H1 (cell line): ENCODE measurements around the gene CAMK2D. TPM values are rescaled to one million over a fixed set of nuclear protein-coding genes. Genes with fewer than 3 reads are reported as not detected.

Experiments used
- CTCF ChIA-PET: fragments of 300-600 bp; sonication (Branson Sonifier 250); formaldehyde crosslinking; loops from one replicate; lab custom pipeline; 2021; ENCODE audit not compliant: partially characterized antibody; lab: Charles Lee
- POLR2A ChIA-PET: fragments of 300-600 bp; sonication (Branson Sonifier 250); formaldehyde crosslinking; loops from one replicate; lab custom pipeline; 2021; ENCODE audit warnings: inconsistent platforms; ENCODE audit not compliant: partially characterized antibody; lab: Charles Lee
- DNase-seq, 2 experiments: peaks; one replicate each; pipeline versions ENCODE4 v3.0.0 to v3.0.0-alpha.2; 2010 to 2022; ENCODE audit warnings: low spot score in 2 of 2, low read depth in 1 of 2, mixed read lengths in 1 of 2
- FAIRE-seq: peaks from 2 replicates; lab custom pipeline; 2011; peaks lifted over from hg19 to GRCh38; lab: Jason Lieb, UNC
- H2AFZ ChIP-seq: 2 replicates; pipeline ENCODE4 v1.8.1; 2012; ENCODE audit warnings: low read length, inconsistent platforms
- H2AK5ac ChIP-seq: 2 replicates; pipeline ENCODE4 v1.6.1; 2013; ENCODE audit warnings: low read depth, low read length
- H2BK120ac ChIP-seq: replicated peaks from 2 replicates; pipeline ENCODE3; 2013; ENCODE audit warnings: low read depth, low read length, inconsistent platforms
- H2BK12ac ChIP-seq: 2 replicates; pipeline ENCODE4 v1.6.1; 2013; ENCODE audit warnings: low read depth, low read length
- H2BK15ac ChIP-seq: 2 replicates; pipeline ENCODE4 v1.6.1; 2013; ENCODE audit warnings: low read length
- H2BK20ac ChIP-seq: 2 replicates; pipeline ENCODE4 v1.6.1; 2013; ENCODE audit warnings: low read length
- H2BK5ac ChIP-seq: 2 replicates; pipeline ENCODE4 v1.6.1; 2013; ENCODE audit warnings: low read depth, low read length
- H3K14ac ChIP-seq: 2 replicates; pipeline ENCODE4 v1.6.1; 2013; ENCODE audit warnings: inconsistent platforms; ENCODE audit not compliant: insufficient read length
- H3K18ac ChIP-seq: 2 replicates; pipeline ENCODE4 v1.6.1; 2013; ENCODE audit warnings: low read length; ENCODE audit errors: extremely low read depth
- H3K23ac ChIP-seq: 2 replicates; pipeline ENCODE4 v1.6.1; 2013; ENCODE audit warnings: inconsistent platforms; ENCODE audit not compliant: insufficient read length
- H3K23me2 ChIP-seq: 2 replicates; pipeline ENCODE4 v1.6.1; 2013; ENCODE audit warnings: low read depth, low read length
- H3K27ac ChIP-seq: 2 replicates; pipeline ENCODE4 v1.6.1; 2011; ENCODE audit warnings: low read depth, low read length, inconsistent platforms
- H3K27me3 ChIP-seq, 4 experiments: replicated peaks in 1 of 4; 1 replicate in 1 of 4; 2 replicates in 3 of 4; pipeline versions ENCODE4 v1.6.1 to v1.8.1; 2011 to 2013; ENCODE audit warnings: low read length in 3 of 4, mild to moderate bottlenecking in 3 of 4, inconsistent platforms in 2 of 4, mixed read lengths in 2 of 4, moderate library complexity in 1 of 4; ENCODE audit not compliant: control insufficient read depth in 3 of 4, insufficient read depth in 3 of 4; ENCODE audit errors: extremely low read depth in 1 of 4
- H3K36me3 ChIP-seq, 4 experiments: 2 replicates each; pipeline versions ENCODE4 v1.6.1 to v1.8.1; 2011 to 2013; ENCODE audit warnings: mild to moderate bottlenecking in 4 of 4, low read length in 3 of 4, moderate library complexity in 2 of 4, control low read depth in 1 of 4, inconsistent platforms in 1 of 4; ENCODE audit not compliant: insufficient read depth in 4 of 4, control insufficient read depth in 2 of 4
- H3K4ac ChIP-seq: replicated peaks from 2 replicates; pipeline ENCODE3; 2013; ENCODE audit warnings: low read length, low read depth, mixed read lengths, inconsistent platforms; ENCODE audit not compliant: insufficient read length
- H3K4me1 ChIP-seq, 4 experiments: replicated peaks in 1 of 4; 1 replicate in 1 of 4; 2 replicates in 3 of 4; pipeline versions ENCODE4 v1.6.1 to v1.8.1; 2011 to 2013; ENCODE audit warnings: low read length in 3 of 4, inconsistent platforms in 2 of 4, mixed read lengths in 1 of 4; ENCODE audit not compliant: insufficient read depth in 4 of 4, control insufficient read depth in 3 of 4
- H3K4me2 ChIP-seq, 2 experiments: 2 replicates each; pipeline versions ENCODE4 v1.6.1 to v1.8.1; 2011 to 2013; ENCODE audit warnings: low read depth in 2 of 2, low read length in 2 of 2, control low read depth in 1 of 2, inconsistent platforms in 1 of 2, mild to moderate bottlenecking in 1 of 2; ENCODE audit not compliant: insufficient read depth in 1 of 2
- H3K4me3 ChIP-seq, 4 experiments: fragments of 200-600, 300-600 bp in 1 of 4; sonication (generic), shearing (Covaris generic), sonication (Bioruptor Twin) in 1 of 4; 2 replicates each; pipeline versions ENCODE4 v1.5.1 to v1.8.1; 2011 to 2016; ENCODE audit warnings: low read length in 4 of 4, low read depth in 3 of 4, control low read depth in 2 of 4, inconsistent platforms in 2 of 4, mild to moderate bottlenecking in 2 of 4, mixed read lengths in 1 of 4, moderate library complexity in 1 of 4; ENCODE audit not compliant: insufficient read depth in 2 of 4; ENCODE audit errors: extremely low read depth in 1 of 4
- H3K56ac ChIP-seq: replicated peaks from 2 replicates; pipeline ENCODE3; 2013; ENCODE audit warnings: low read depth, mild to moderate bottlenecking, mixed read lengths, low read length, inconsistent platforms; ENCODE audit not compliant: insufficient read length
- H3K79me1 ChIP-seq: 2 replicates; pipeline ENCODE4 v1.6.1; 2013; ENCODE audit warnings: low read depth, low read length, control low read depth
- H3K79me2 ChIP-seq, 2 experiments: 2 replicates each; pipeline versions ENCODE4 v1.6.1 to v1.8.1; 2012 to 2013; ENCODE audit warnings: low read length in 2 of 2, mild to moderate bottlenecking in 2 of 2, inconsistent platforms in 1 of 2; ENCODE audit not compliant: insufficient read depth in 2 of 2, control insufficient read depth in 1 of 2
- H3K9ac ChIP-seq, 4 experiments: replicated peaks in 1 of 4; 1 replicate in 1 of 4; 2 replicates in 3 of 4; pipeline versions ENCODE4 v1.6.1 to v1.8.1; 2011 to 2013; ENCODE audit warnings: low read depth in 3 of 4, low read length in 3 of 4, control low read depth in 2 of 4, mild to moderate bottlenecking in 2 of 4, moderate library complexity in 2 of 4, inconsistent platforms in 1 of 4; ENCODE audit errors: extremely low read depth in 1 of 4
- H3K9me3 ChIP-seq, 2 experiments: 2 replicates each; pipeline versions ENCODE4 v1.6.1 to v1.8.1; 2012 to 2013; ENCODE audit warnings: mild to moderate bottlenecking in 2 of 2, moderate library complexity in 2 of 2, control low read depth in 1 of 2, inconsistent platforms in 1 of 2, low read depth in 1 of 2, low read length in 1 of 2, mixed read lengths in 1 of 2; ENCODE audit not compliant: insufficient read depth in 2 of 2
- H4K20me1 ChIP-seq, 2 experiments: replicated peaks in 1 of 2; 2 replicates each; pipeline versions ENCODE3 to v1.8.1; 2011 to 2013; ENCODE audit warnings: inconsistent platforms in 2 of 2, low read length in 2 of 2, mild to moderate bottlenecking in 1 of 2; ENCODE audit not compliant: insufficient read depth in 2 of 2, control insufficient read depth in 1 of 2
- H4K5ac ChIP-seq: 2 replicates; pipeline ENCODE4 v1.6.1; 2013; ENCODE audit warnings: low read length, low read depth, mixed read lengths, inconsistent platforms; ENCODE audit not compliant: insufficient read length
- H4K8ac ChIP-seq: 2 replicates; pipeline ENCODE4 v1.8.0; 2013; ENCODE audit warnings: mild to moderate bottlenecking, moderate library complexity, low read length, inconsistent platforms; ENCODE audit not compliant: insufficient read depth; ENCODE audit errors: extremely low read depth
- H4K91ac ChIP-seq: replicated peaks from 2 replicates; pipeline ENCODE3; 2013; ENCODE audit warnings: low read length, mixed read lengths, inconsistent platforms; ENCODE audit not compliant: insufficient read length
- BRCA1 ChIP-seq: IDR thresholded peaks from 2 replicates; pipeline ENCODE4 v1.6.1; 2012; ENCODE audit warnings: low read depth, low read length, improper control_type of control experiment
- CEBPB ChIP-seq: IDR thresholded peaks from 2 replicates; pipeline ENCODE4 v1.6.1; 2012; ENCODE audit warnings: low read depth, low read length
- EZH2 ChIP-seq: fragments of 200-600 bp; sonication (generic); IDR thresholded peaks from 2 replicates; pipeline ENCODE4 v1.7.1; 2012; ENCODE audit warnings: low read depth, mild to moderate bottlenecking, moderate library complexity, low read length, inconsistent platforms; ENCODE audit not compliant: severe bottlenecking
- PHF8 ChIP-seq: fragments of 200-600 bp; sonication (generic); conservative IDR thresholded peaks from 2 replicates; pipeline ENCODE4 v1.7.1; 2012; ENCODE audit warnings: low read depth, mild to moderate bottlenecking, inconsistent platforms, low read length, moderate library complexity
- WGBS, 2 experiments: shearing (Covaris generic) in 1 of 2; methylation state at CpG; one replicate each; pipeline versions ENCODE4 v1.1.6 to v1.1.7; 2013 to 2015; ENCODE audit warnings: low lambda C conversion rate in 2 of 2, mixed read lengths in 2 of 2, inconsistent platforms in 1 of 2, low coverage in 1 of 2, missing lambda C conversion rate in 1 of 2; ENCODE audit not compliant: insufficient replicate concordance in 2 of 2, insufficient coverage in 1 of 2, insufficient read length in 1 of 2; ENCODE audit errors: extremely low coverage in 1 of 2, missing lambda C conversion rate in 1 of 2; 5-methylcytosine and 5-hydroxymethylcytosine counted together
- polyA plus RNA-seq, 7 experiments: library from polyadenylated mRNA; depleted of rRNA in 3 of 7; stranded (reverse) in 5 of 7; unstranded in 2 of 7; fragments of >200 nt in 5 of 7; fragments of 200-250 nt in 2 of 7; gene quantifications; 1 replicate in 5 of 7; 2 replicates in 1 of 7; 4 replicates in 1 of 7; pipeline versions ENCODE4 v1.2.1 to v1.2.3, GENCODE V29; 2011 to 2013; ENCODE audit warnings: missing spikeins in 2 of 7, mixed read lengths in 2 of 7
- total RNA-seq: library from RNA; stranded (reverse); fragmentation: NEBNext Ultra II Directional; extraction: Animal tissue kit (Norgen Biotek cat#: 25700); gene quantifications from 2 replicates; pipeline ENCODE4 v1.2.1, GENCODE V29; 2021

Gene CAMK2D
- total and polyA plus RNA-seq, 2 of the 8 experiments (the other 6 are each of a cell fraction or from before 2014, with no cell fraction given) = 3.2 to 7.0 TPM

- H4K5ac ChIP-seq = no peak overlapping the region
- TF ChIP-seq PHF8 (no peak), EZH2 (no peak), CEBPB (no peak), BRCA1 (no peak)
- no peaks in the 10 kb centered on the region for H4K20me1 ChIP-seq
- FAIRE-seq (no peak), DNase-seq (no peak)
- no peak overlapping the region for H3K27ac ChIP-seq
- H3K36me3 ChIP-seq = no peaks in the 10 kb centered on the region
- H3K18ac ChIP-seq = no peak overlapping the region
- no peaks in the 10 kb centered on the region for H3K27me3 ChIP-seq
- 67% methylated on average over 5 of the region's 5 CpGs; no CpG with 5 or more reads in 1 of the 2 experiments for WGBS, 2 experiments
- no peaks in the 10 kb centered on the region for H3K79me1 ChIP-seq
- no peak overlapping the region for H3K4me3 ChIP-seq
- H2BK15ac ChIP-seq = no peak overlapping the region
- peaks cover 0 to 6% (median 0%) of the 10 kb centered on the region in 4 experiments; a peak in 3 of 7 replicates for H3K4me1 ChIP-seq
- H3K9ac ChIP-seq = no peak overlapping the region
- CTCF ChIA-PET = interaction anchor here (0.7 to 3.5 kb wide), 2 partner anchors 12 to 36 kb away, joined by 3 to 17 read pairs; no protein-coding TSS in a partner anchor
- no peak overlapping the region for H4K91ac ChIP-seq
- POLR2A ChIA-PET = no interaction called here
- H2BK12ac ChIP-seq = no peak overlapping the region
- no peak overlapping the region for H3K56ac ChIP-seq
- no peaks in the 10 kb centered on the region for H3K9me3 ChIP-seq
- no peak overlapping the region for H3K14ac ChIP-seq
- H2BK5ac ChIP-seq = no peak overlapping the region
- H3K4ac ChIP-seq = no peak overlapping the region
- H3K23ac ChIP-seq = no peak overlapping the region
- H3K79me2 ChIP-seq = no peaks in the 10 kb centered on the region
- no peak overlapping the region for H2BK20ac ChIP-seq
- H3K4me2 ChIP-seq = no peak overlapping the region
- H2AK5ac ChIP-seq = no peak overlapping the region
- no peak overlapping the region for H2BK120ac ChIP-seq
- H3K23me2 ChIP-seq = no peaks in the 10 kb centered on the region
- no peak overlapping the region for H4K8ac ChIP-seq
- no peak overlapping the region for H2AFZ ChIP-seq
Measured at GRCh38 chr4:113559947-113560346, 201.6 kb downstream of the CAMK2D start.
